Frontal cortex (tissue), 4 donors: Measurements from ENCODE around the gene AHI1. TPM values are rescaled to one million over a fixed set of nuclear protein-coding genes. Genes with fewer than 3 reads are reported as not detected.

Experiments used
- DNase-seq, 2 donors: peaks; one replicate each; pipeline ENCODE4 v3.0.0; 2012; ENCODE audit warnings: low spot score in 2 of 2
- FAIRE-seq: peaks from 2 replicates; lab custom pipeline; 2012; peaks lifted over from hg19 to GRCh38; lab: Jason Lieb, UNC
- total RNA-seq: library from RNA; depleted of rRNA; stranded (reverse); fragments of >200 nt; gene quantifications from one replicate; pipeline ENCODE4 v1.2.3, GENCODE V29; 2014
- donor health status: control.
- donor health status: control.
- donor health status: control.

The AHI1 gene
- total RNA-seq, 1 donor from 2014 or later: 42.8 TPM

DNA sequence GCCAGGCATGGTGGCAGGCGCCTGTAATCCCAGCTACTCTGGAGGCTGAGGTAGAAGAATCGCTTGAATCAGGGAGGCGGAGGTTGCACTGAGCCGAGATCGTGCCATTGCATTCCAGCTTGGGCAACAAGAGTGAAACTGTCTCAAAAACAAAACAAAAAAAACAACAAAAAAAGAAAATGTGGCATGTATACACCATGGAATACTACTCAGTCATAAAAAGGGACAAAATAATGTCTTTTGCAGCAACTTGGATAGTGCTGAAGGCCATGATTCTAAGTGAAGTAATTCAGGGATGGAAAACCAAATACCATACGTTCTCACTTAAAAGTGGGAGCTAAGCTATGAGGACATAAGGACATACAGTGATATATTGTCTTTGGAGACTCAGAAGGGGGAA, 220.1 kb downstream of the AHI1 start:
- no peak for FAIRE-seq
- DNase-seq: no peak

GRCh38 chr6:135274561-135275293, 222.8 kb downstream of the AHI1 start:
- FAIRE-seq: no peak
- DNase-seq: no peak

GRCh38 chr6:135271626-135272025, 225.9 kb downstream of the AHI1 start:
- no peak for FAIRE-seq
- no peak for DNase-seq

- DNase-seq: no peak
- FAIRE-seq: no peak
Observed at GRCh38 chr6:135270676-135271536, 226.6 kb downstream of the AHI1 start.

DNA sequence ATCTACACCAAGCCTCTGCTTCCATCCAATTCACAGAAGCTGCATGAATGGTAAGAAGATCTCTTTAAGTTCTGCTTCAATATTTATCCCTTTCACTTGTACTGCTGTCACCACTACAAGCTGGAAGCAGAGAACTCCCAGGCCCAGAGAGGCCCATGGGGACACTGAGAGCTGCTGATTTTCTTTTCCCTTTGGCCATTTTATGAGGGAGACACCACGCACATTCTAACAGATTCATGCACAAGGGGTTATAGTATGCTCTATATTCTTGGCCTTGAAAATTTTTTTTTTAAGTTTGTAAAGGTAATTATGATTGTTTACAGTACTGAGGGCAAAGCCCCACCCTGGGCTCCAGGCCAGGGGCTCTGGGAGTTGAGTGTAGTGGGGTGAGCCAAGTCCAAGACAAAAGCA, 228.1 kb downstream of the AHI1 start:
- FAIRE-seq (no peak), DNase-seq (no peak)

DNA sequence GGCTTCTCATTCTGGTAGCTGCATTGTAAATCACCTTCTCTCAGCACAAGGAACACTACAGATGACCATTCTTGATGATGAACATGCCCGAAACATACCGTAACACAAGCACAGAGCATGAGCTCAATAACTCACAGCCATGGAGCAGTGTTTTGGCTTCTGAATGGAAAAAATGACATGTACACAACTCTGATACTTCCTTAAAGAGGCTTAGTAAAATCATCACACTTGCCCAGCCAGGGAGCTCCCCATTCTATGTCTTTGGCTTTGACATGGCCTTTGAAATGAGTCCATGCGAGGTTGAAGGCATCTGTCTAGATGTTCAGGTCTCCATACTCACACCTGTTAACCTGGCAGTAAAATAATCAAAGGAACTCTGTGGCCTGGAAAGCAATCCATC, 228.8 kb downstream of the AHI1 start:
- FAIRE-seq (no peak), DNase-seq (no peak)

DNA sequence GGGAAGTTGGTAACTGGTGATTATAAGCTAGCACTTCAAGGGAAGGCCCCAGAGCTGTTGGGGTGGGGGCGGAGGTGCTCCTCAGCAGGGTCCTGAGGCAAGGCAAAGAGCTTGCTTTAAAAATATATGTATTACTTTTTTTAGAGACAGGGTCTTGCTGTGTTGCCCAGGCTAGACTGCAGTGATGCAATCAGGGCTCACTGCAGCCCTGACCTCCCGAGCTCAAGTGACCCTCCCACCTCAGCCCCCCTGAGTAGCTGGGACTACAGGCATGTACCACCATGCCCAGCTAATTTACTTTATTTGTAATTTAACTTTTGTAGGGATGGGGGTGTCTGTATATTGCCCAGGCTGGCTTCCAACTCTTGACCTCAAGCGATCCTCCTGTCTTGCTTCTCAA, 229.3 kb downstream of the AHI1 start:
- FAIRE-seq (no peak), DNase-seq (no peak)

DNA sequence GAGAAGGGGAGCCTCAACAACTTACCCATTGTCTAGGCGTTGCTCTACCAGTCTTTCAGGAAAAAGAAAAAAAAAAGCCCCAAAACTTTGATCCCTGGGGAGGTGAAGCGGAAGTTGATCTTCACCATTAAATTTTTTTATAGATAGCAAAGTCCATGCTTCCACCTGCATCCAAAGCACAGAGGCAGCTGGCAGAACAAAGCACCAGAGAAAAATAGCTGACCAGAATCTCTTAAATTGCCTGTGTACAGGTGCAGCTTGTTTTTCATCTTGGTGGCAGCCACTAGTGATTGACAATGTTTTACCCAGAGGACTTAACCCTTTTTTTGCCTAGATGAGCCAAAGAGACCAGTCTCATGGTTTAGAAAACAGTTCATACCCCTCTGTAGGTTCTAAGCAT, 230.5 kb downstream of the AHI1 start:
- DNase-seq: no peak
- no peak for FAIRE-seq

DNA sequence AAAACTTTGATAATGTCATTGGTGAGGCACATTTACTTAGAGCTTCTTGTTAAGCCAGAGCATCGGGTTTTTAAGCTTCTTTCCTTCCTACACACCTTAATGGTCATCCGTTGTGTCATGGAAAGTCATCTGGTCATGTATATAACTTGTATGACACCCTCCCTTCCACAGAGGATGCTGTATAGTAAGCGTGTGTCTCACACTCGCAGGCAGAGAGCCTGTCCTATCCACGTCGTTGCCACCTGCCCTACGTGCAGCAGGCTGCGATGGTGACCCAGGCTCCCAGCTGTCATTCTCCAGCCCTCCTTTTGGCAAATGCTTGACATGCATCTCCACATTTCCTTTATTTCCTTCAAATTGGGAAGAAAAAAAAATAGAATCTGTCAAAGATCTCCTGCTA, 230.9 kb downstream of the AHI1 start:
- FAIRE-seq: no peak
- no peak for DNase-seq

DNA sequence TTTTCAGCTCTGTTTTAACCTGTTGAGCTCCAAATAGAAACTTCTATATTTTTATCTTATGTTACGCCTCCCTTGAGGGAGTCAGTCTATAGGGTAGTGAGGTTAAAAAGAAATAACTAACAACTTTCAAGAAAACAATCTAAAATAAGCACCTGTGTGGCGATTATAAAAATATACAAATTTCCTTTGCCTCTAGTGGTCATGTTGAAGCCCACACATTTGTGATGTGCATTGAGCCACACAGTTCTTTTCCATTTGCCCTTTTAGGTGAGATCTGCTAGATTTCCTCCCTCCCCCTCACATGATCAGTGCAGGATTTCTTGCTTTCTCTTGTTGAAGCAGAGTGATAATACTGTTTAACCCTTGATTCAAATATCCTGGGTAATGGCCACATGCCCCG, 232.3 kb downstream of the AHI1 start:
- FAIRE-seq: no peak
- DNase-seq: no peak

DNA sequence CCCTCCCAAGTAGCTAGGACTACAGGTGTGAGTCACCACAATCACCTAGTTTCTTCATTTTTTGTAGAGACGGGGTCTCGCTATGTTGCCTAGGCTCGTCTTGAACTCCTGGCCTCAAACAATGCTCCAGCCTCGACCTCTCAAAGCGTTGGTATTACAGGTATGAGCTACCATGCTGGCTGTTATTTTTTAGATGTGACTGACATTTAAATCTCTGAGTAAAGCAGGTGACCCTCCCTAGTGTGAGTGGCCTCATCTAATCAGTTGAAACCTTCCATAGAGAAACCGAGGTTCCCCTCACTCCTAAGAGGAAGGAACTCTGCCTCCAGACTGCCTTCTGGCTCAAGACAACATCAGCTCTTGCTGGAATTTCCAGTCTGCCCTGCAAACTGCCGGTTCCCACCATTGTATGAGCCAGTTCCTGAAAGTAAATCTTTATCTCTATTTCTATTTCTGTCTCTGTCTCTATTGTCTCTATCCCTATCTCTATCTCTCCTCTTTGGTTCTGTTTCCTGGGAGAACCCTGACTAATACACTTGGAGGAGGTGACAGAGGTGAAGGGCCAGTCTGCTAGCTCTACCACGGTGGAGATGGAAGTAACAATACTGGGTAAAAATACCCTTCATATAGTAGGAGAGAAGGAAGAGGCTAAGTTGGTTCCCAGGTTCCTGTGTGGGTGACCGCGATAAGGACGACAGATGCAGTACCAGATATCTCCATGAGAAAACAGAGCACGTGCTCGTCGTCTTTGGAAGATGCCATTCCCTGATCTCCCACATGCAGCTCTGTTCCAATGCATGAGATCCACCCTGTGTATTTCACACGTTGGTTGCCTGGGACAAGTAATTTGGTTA, 235.4 kb downstream of the AHI1 start:
- FAIRE-seq: no peak

GRCh38 chr6:135260612-135261011, 236.9 kb downstream of the AHI1 start:
- DNase-seq (no peak), FAIRE-seq (no peak)

More for the DNA sequence above, 235.4 kb downstream of the AHI1 start:
- no peak for DNase-seq

GRCh38 chr6:135258970-135259369, 238.6 kb downstream of the AHI1 start:
- DNase-seq (no peak), FAIRE-seq (no peak)

DNA sequence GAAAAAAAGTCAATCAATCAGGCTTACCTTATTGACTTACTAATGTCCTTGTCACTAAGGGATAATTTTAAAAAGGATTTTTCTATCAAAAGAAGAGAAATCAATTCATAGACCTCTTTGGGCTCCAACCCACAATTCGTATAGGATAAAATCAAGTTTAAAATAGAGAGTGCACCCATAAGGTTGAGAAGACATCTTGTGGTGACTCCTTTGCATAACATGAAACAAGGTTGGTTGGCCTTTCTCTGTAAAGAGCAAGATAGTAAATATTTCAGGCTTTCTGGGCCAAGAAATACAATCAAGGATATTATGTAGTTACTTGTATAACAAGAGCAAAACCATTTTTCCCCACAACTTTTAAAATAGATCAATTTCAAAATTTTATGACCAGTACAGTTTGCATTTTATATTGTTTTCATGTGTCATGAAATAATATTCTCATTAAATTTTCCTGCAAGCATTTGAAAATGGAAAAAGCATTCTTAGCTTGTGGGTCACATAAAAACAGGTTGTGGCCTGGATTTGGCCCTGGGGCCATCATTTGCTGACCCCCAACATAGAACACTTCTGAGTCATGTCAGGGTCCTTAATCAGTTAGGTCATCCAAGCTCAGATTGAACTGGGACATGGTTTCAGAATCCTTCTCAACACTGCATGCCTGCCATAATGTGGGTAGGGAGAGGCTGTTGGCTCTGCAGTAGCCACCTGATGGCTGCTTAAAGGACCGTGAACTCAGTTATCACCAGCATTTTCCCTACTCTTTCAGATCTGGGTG, 239.7 kb downstream of the AHI1 start:
- DNase-seq: no peak
- FAIRE-seq: no peak

DNA sequence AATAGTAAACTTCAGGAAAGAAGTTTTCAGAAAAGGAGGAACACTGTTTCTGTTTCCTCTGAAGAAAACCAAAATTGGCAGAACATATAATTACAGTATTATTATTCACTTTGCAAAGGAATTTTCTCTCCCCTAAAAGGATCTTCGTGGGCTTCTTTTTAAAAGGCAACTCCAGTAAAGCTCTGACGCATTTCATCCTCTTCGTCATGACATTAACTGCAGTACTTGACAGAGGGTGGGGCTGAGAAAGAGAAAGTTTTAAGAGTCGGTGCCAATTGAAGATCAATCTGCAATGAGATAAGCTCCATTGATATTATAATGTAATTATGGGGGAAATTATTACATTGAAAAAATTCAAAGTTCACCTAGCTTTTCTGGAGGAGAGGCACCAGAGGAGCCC, 240.7 kb downstream of the AHI1 start:
- FAIRE-seq (no peak), DNase-seq (no peak)

GRCh38 chr6:135254471-135254870, 243.1 kb downstream of the AHI1 start:
- no peak for FAIRE-seq
- no peak for DNase-seq

DNA sequence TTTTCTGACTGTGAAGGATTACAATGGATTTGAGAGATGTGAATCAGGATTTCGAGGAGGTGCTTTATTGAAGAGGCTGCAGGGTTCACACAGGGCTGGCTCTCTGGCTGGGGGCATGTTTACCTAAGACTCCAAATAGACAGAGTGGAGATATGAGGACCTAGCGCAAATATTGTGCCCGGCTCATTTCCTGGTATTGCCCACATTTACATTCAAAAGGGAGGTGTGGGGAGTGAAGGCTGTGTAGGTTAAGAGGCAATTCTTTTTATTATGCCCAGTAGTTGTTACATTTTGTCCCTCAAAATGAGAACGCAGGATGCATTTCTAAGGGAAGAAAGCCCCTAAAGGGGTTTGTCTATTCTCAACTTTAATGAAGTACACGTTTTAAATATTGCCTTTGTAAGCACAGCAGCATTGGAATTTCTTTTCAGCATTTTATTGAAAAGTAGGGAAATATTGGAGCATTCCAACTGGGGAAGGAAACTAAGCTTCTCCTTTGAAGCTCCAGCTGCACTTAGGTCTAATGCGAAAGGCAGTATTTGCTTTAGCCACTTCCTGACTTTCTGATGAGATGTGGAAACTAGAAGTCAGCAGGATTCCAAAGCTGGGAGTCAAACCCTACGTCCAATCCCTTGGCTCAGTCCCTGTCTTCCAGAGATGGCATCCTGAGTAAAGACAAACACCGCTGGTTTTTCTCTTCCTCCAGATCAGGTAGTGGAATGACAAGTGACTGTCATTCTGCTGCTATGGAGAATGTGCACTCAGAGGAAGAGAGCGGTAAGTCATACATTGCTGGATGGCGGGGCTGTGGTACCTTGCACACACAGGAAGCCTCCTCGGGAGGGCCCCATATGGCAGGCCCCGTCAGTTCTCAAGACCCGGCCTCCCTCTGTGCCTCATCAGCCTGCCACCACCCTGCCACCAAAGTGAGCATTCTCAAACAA, 245.8 kb downstream of the AHI1 start:
- FAIRE-seq: no peak
- no peak for DNase-seq

DNA sequence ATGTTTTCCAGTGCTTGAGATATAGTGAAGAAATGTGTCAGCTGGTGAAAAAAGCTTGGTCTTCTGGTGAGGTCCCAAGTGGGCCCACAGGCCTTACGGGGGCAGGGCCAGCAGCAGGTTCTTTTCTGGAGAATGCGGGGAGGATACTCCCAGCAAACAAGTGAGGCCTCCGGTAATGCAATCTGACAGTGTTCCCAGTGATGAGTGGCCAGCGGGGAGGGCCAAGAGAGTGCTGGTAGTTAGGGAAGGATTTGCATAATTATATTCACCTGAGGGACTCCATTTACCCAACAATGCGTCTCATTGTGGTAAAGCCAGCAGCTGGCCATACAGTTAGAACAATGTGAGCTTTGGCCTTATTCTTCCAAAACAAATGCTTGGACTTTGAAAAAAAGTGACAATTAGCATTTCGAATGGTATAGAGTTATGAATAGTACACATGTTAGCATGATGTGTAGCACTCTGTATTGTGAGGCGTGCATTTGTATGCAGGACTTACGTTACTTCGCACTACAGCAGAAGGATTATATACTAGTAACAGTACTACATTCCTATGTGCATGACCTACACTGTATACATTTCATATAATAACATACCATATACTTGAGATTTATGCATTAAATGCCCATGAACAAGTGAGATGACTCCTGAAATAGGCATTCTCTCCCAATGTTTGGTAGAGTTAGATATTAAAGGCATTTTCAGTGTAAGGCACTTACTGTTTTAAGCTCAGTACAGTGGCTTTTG, 246.6 kb downstream of the AHI1 start:
- FAIRE-seq: no peak
- DNase-seq: no peak
